Measurements from ENCODE around the gene SERINC2.

DNA sequence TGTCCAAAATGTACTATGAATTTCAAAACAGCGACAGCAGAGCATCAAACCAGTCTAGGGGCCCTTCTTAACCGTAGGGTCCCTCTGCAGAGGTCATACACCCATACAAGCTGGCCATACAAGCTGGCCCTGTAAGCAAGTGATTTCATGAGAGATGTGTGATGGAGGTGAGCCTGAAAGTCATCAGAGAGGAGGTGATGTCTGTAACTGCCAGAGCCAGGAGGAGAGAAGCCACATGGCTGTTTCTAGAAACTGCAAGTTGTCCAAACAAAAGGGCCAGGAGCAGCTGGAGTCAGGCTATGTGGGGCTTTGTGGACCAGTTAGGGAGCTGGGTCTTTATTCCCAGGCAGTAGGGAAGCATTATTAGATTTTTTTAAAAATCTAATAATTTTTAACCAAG, 14.8 kb upstream of the SERINC2 start:
- TF ChIP-seq CTCF (IDR thresholded peaks at IDR 0.05; ENCODE audit: insufficient read depth, low read depth, low read length) (no peak), EZH2 (IDR thresholded peaks at IDR 0.05; ENCODE audit: insufficient read depth, low read length) (no peak)

Data from astrocyte (in vitro differentiated cells and primary cell).